HG02943 (cell line): Measurements from ENCODE around the gene MTA2.
"Not testable (repeated sequence)": the region's sequence is repeated elsewhere in the genome, so short reads cannot be mapped to it uniquely, and the experiment has no call there.

Source experiments
- ATAC-seq: cut with Tn5 transposase; IDR thresholded peaks from one replicate; pipeline ENCODE4 v1.9.1; 2021; ENCODE audit warnings: mild to moderate bottlenecking, low read depth, moderate library complexity; ENCODE audit not compliant: unreplicated experiment

MTA2 gene

GRCh38 chr11:62593434-62594044 is 8.1 kb downstream of the MTA2 start:
- ATAC-seq: no peak

DNA sequence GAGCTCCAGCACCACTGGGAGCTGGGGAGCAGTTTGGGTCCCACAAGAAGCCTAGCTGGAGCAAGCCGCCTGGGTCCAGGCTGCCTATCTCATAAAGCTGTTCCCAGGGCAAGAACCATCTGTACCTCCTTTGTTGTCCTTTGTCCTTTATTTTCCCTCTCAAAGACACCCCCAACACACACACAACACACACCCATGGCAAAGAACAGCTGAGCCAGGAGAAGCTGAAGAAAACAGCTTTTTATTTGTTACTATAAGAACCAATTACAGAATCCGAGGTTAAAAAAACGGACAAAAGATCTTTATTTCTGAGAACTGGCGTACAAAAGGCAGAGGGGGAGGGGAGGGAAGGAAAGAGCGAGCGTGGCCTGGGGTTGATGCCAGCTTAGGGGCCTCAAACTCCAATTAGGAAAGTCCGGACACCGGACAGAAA is 8.7 kb downstream of the MTA2 start:
- ATAC-seq: no peak

DNA sequence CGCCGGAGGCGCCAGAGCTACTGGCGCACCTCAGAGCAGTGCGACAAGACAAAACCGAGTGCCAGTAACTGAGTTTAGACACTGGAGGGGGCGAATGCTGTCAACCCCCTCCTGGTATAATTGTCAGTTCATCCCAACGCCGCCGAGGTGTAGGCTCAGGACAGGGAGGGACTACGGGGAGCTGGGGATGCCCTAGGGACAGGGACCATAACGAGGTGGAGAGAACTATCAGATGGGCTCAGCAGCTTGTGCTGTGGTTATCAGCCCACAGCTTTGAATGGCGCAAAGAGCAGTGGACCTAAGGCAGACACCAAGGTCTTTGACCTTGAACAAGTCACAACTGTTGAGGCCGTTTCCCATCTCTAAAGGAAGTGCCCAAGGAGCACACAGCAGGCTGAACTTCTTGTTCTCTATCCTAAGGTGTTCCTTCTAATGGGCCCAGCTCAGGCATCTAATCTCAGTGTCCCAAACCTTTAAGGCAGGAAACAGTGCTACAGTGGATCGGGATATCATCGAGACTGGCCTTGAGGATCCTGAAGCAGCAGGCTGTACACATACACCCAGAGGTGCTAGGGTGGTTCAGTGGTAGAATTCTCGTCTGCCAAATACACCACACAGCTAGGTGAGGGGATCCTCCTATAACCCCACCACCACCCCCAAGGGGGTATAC is 9.4 kb downstream of the MTA2 start:
- no peak for ATAC-seq

DNA sequence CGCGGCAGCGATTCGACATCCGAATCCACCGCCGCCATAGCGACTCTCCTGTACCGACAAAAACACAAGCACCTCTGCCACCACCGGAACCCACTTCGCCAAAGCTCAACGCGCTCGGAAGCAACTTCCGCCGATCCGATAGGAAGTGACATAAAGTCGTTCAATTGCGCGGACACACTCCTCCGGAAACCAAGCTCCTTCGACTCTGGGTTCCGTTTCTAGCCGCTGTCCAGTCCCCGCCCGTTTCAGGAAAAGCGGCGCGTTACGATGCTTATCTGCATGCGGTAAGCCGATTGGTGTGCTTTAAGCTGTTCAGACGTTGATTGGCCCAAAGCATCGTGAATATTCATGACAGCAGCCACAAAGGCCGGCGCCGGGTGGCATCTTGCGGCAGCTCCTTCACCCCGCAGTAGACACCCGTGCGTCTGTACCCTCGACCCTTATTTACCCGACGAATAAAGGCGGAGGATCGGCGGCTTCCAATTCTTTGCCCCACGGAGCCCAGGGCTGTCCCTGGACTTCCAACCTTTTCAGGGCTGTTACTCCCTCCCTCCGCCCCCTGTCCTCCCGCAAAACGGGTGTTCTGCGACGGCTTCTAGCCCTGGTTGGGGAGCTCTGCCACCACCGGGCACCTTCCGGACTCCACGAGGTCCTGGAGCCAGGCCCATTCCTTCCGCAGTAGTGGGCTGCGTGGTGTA is 10.1 kb downstream of the MTA2 start, which contains the start of gene TUT1:
Gene TUT1, minus strand, starts transcription at position 76 of the 698 bp plus-strand sequence. Its CDS starts 38 bp downstream, at position 38.
- peak; percentile 87 for ATAC-seq

DNA sequence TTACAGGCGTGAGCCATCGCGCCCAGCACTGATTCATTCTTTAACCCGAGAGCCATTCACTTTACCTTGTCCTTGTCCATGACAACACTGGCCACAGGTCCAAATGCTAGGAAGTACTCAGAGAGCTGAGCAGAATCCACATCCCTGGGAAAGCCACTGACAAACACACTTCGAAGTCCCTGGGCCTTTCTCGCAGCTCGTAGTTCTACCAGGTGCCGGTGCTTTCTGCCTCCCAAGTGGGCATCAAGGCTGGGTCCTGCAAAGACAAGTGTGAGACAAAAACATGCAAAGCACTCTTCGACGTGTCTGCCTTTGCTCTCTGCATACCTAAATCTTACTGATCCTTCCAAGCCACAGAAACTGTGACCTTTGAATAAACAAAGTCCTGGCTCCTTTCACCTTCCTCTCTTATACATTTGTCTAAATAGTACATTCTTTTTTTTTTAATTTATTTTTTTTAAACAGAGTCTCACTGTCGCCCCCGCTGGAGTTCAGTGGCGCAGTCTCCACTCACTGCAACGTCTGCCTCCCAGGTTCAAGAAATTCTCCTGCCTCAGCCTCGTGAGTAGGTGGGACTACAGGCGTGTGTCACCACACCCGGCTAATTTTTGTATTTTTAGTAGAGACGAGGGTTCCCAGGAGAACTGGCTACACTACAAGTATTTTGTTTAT is 12.6 kb downstream of the MTA2 start:
- no peak for ATAC-seq

DNA sequence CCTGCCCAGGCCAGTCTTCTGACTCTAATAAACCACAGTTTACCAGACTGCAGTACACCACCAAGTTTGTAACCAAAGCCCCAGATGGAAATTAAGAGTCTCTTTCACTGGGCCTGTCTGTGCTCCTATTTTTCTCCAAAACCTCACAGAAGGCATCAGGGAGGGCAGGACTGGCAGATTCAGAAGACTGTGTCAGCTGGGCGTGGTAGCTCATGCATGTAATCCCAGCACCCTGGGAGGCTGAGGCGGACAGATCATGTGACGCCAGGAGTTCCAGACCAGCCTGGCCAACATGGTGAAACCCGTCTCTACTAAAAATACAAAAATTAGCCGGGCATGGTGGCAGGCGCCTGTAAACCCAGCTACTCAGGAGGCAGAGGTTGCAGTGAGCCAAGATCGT is 16.3 kb downstream of the MTA2 start:
- ATAC-seq: not testable (repeated sequence)

- ATAC-seq: not testable (repeated sequence)
Observed at GRCh38 chr11:62581735-62582134, 19.9 kb downstream of the MTA2 start.

GRCh38 chr11:62580959-62581715 is 20.5 kb downstream of the MTA2 start:
- ATAC-seq: no peak

DNA sequence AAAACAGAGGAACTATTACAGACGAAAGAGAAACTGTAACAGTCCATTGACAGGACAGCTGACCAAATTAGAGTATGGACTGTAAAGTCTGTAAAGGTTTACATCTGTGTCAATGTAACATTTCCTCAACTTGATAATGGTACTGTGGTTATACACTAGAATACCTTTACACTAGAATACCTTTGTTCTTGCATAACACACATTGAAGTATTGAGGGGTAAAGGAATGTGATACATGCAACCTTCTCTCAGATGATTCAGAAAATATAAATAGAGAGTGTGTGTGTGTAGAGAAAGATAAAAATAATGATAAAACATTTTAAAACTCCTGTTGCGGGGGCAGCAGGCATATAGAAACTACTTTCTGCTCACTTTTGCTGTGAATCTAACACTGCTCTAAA is 22.4 kb downstream of the MTA2 start:
- no peak for ATAC-seq

DNA sequence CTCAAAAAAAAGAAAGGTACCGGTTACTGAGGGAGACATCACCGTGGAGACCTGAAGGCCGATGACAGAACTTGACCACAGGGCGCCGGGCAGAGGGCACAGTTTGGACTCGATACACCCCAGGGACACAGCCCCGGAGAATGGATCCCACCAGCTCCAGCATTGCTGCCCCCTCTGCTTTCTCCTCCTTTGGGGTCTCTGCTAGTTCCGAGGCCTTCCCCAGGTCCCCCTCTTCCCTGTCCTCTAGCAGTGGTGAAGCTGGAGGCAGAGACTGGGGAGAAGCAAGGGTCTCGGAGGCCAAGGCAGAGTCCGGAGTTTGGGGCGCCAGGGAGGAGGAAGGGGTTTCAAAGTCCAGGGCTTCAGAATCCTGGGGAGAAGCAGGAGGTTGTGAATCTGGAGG is 23.1 kb downstream of the MTA2 start:
- ATAC-seq: no peak

- ATAC-seq: no peak
Observed at GRCh38 chr11:62577046-62577714, 24.5 kb downstream of the MTA2 start.

DNA sequence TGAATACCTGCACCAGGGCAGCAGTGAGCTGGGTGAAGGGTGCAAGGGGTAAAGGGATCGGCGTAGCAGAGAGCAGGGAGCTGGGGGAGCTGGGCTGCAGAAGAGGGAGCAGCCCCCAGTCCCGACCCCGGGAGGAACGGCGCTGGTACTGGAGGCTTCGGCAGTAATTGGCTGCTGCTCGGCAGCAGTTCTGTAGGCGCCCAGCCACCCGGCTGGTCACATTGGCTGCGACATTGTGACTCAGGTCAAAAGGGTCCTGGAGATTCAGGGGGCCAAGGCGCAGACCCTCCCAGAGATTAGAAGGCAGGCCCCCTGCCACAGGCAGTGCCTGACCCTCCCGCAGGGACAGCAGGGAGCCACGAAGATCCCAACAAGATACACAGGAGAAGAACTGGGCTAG is 25.8 kb downstream of the MTA2 start:
- no peak for ATAC-seq

- no peak for ATAC-seq
Observed at GRCh38 chr11:62575156-62575555, 26.5 kb downstream of the MTA2 start.

GRCh38 chr11:62574363-62575071 is 27.1 kb downstream of the MTA2 start:
- ATAC-seq: peak; percentile 9

DNA sequence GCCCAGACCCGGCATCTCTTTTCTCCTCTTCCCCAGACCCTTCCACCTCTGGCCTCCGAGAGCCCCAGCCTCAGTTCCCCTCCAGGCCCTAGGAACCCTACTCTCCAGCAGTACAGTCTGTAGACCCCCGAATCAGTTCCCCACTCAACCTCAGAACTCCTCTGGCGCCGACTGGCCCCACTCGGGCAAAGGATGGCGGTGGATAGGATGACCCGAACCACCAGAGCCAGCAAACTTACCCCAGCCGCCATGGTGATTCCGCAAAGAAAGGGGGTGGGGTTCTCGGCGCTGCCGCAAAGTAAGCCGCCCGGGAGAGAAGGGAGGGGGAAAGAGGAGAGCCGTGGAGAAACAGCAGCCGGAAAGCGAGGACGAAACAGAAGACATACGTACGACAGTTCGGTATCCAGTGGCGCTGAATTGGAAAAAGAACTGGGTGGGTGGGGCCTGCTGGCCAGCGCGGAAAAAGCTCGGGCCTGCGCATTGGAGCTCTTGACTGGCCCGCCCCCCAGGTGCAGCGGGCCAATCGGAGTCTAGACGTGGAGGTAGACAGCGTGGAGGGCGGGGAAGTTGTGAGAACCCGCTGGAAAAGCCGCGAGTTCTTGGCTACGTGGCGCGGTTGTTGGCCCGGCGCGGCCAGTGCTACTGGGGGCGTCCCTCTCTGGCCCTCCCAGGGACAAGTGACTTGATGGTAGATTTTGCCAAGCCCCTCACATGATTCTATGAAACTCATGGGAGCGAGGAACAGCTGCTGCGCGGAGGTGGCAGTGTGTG is 27.9 kb downstream of the MTA2 start, which contains the start of gene EEF1G:
Gene EEF1G, minus strand, starts transcription at position 300 of the 771 bp plus-strand sequence. Its CDS starts 49 bp downstream, at position 251.
- ATAC-seq: peak; percentile 91

DNA sequence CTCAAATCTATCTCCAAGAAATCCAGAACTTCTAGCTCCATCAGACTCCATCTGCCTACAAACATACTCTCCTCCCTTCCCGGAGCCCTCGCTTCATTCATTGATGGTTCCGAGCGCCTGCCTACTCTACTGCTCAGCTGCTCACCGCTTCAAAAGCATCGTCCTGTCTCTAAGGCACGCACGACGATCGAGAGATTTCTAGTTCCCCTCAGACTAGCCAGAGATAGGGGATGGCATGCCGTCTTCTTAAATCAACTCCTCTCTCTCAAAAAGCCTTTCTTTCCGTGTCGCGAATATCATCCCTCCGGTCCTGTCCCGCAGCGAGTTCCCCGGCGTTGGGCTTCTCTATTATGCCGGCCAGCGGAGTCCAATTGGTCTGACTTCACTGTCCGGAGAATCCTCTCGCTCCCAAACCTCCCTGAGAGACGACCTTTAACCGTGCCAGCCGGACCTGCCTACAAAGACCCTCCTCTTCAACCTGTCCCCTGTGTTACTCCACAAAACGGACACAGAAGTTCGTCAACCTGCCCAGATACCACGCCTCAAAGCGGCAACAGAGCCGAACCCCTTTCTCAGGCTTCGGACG is 28.6 kb downstream of the MTA2 start:
- ATAC-seq: no peak

- no peak for ATAC-seq
Observed at GRCh38 chr11:62572431-62572830, 29.2 kb downstream of the MTA2 start.

DNA sequence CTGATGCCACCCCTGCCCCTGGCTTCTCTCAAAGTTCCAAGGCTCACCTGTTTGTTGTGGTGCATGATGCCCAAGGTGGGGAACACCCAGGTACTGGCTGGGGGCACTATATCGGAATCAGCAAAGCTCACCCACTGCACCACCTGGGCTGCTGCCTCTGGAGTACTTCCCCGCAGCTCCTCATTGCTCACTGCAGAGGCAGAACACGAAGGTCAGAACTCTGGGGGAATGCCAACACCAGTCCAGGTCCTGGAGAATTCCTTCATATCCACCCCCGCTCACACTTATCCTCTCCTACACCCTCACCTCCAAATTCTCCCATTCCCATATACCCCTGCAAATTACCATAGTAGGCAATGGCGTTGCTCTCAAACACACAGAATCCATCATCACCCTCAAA is 30.2 kb downstream of the MTA2 start:
- not testable (repeated sequence) for ATAC-seq
